Neural cell (in vitro differentiated cells): ENCODE data around the gene TTLL1. TPM values are rescaled to one million over a fixed set of nuclear protein-coding genes. Genes with fewer than 3 reads are reported as not detected.

ENCODE experiments used
- H2AFZ ChIP-seq: fragments of 200-600, 300-800 bp; sonication (generic), shearing (Covaris generic); 2 replicates; pipeline ENCODE4 v1.6.0; 2014; ENCODE audit warnings: low read depth, mild to moderate bottlenecking, antibody characterized with exemption, low read length, moderate library complexity
- H3F3A ChIP-seq: fragments of 200-600 bp; shearing (Covaris generic); 2 replicates; pipeline ENCODE4 v1.6.1; 2016; ENCODE audit warnings: mild to moderate bottlenecking, moderate library complexity, mixed read lengths, antibody characterized with exemption, low read length; ENCODE audit not compliant: insufficient read depth, poor library complexity, severe bottlenecking
- H3K27ac ChIP-seq: fragments of 200-600, 300-800 bp; sonication (generic), shearing (Covaris generic); 2 replicates; pipeline ENCODE4 v1.5.1; 2014; ENCODE audit warnings: mild to moderate bottlenecking, low read length, moderate library complexity
- H3K27me3 ChIP-seq: fragments of 300-800, 200-600 bp; sonication (generic), shearing (Covaris generic); 2 replicates; pipeline ENCODE4 v1.6.0; 2014; ENCODE audit warnings: mild to moderate bottlenecking, low read depth, low read length, moderate library complexity; ENCODE audit not compliant: insufficient read depth
- H3K36me3 ChIP-seq: fragments of 300-800, 200-600 bp; sonication (generic), shearing (Covaris generic); 2 replicates; pipeline ENCODE4 v1.5.1; 2014; ENCODE audit warnings: mild to moderate bottlenecking, antibody characterized with exemption, low read length, moderate library complexity; ENCODE audit not compliant: insufficient read depth
- H3K4me2 ChIP-seq: fragments of 300-800, 200-600 bp; sonication (generic), shearing (Covaris generic); 2 replicates; pipeline ENCODE4 v1.6.0; 2014; ENCODE audit warnings: mild to moderate bottlenecking, low read length
- H3K4me3 ChIP-seq: fragments of 300-800, 200-600 bp; sonication (generic), shearing (Covaris generic); 2 replicates; pipeline ENCODE4 v1.5.1; 2014; ENCODE audit warnings: mild to moderate bottlenecking, low read length, moderate library complexity
- H3K79me2 ChIP-seq: fragments of 200-600 bp; shearing (Covaris generic); replicated peaks from 2 replicates; pipeline ENCODE4 v1.6.0; 2014; ENCODE audit warnings: mild to moderate bottlenecking, low read length, moderate library complexity; ENCODE audit not compliant: insufficient read depth
- H3K9ac ChIP-seq: fragments of 300-800, 200-600 bp; sonication (generic), shearing (Covaris generic); 2 replicates; pipeline ENCODE4 v1.6.1; 2016; ENCODE audit warnings: mild to moderate bottlenecking, low read length, mixed read lengths
- H3K9me2 ChIP-seq: fragments of 200-600 bp; shearing (Covaris generic); 2 replicates; pipeline ENCODE4 v1.6.1; 2016; ENCODE audit warnings: mild to moderate bottlenecking, low read length, mixed read lengths; ENCODE audit not compliant: insufficient read depth
- H3K9me3 ChIP-seq: fragments of 200-600, 300-800 bp; sonication (generic), shearing (Covaris generic); 2 replicates; pipeline ENCODE4 v1.6.1; 2016; ENCODE audit warnings: mild to moderate bottlenecking, mixed run types, low read length, moderate library complexity, mixed read lengths
- H4K20me1 ChIP-seq: fragments of 200-600 bp; shearing (Covaris generic); 2 replicates; pipeline ENCODE4 v1.6.1; 2016; ENCODE audit warnings: mild to moderate bottlenecking, mixed run types; ENCODE audit not compliant: insufficient read depth
- CTCF ChIP-seq: fragments of 450-650 bp; IDR thresholded peaks from 2 replicates; pipeline ENCODE4 v1.5.1; 2014; ENCODE audit warnings: antibody characterized with exemption, mild to moderate bottlenecking, moderate library complexity; ENCODE audit not compliant: poor library complexity, severe bottlenecking
- EP300 ChIP-seq: fragments of 450-650 bp; conservative IDR thresholded peaks from 2 replicates; pipeline ENCODE4 v1.6.1; 2014; ENCODE audit warnings: antibody characterized with exemption, mild to moderate bottlenecking, moderate library complexity; ENCODE audit not compliant: poor library complexity, severe bottlenecking
- EZH2 ChIP-seq: fragments of 200-600, 300-800 bp; shearing (Covaris generic), sonication (generic); IDR thresholded peaks from 2 replicates; pipeline ENCODE4 v1.6.1; 2014; ENCODE audit warnings: antibody characterized with exemption, low read length, borderline replicate concordance, mild to moderate bottlenecking; ENCODE audit not compliant: insufficient read depth, poor library complexity, severe bottlenecking
- MXI1 ChIP-seq: fragments of 450-650 bp; conservative IDR thresholded peaks from 2 replicates; pipeline ENCODE4 v1.6.1; 2014; ENCODE audit warnings: antibody characterized with exemption, mild to moderate bottlenecking; ENCODE audit not compliant: poor library complexity, severe bottlenecking
- POLR2AphosphoS5 ChIP-seq: IDR thresholded peaks from 2 replicates; pipeline ENCODE4 v1.6.1; 2012
- RAD21 ChIP-seq: fragments of 450-650 bp; conservative IDR thresholded peaks from 2 replicates; pipeline ENCODE4 v1.6.1; 2014; ENCODE audit warnings: antibody characterized with exemption, mild to moderate bottlenecking, moderate library complexity
- REST ChIP-seq: IDR thresholded peaks from 2 replicates; pipeline ENCODE4 v1.6.1; 2012; ENCODE audit warnings: borderline replicate concordance
- SMC3 ChIP-seq: fragments of 450-650 bp; conservative IDR thresholded peaks from 2 replicates; pipeline ENCODE4 v1.6.1; 2014; ENCODE audit warnings: antibody characterized with exemption, mild to moderate bottlenecking, moderate library complexity; ENCODE audit not compliant: poor library complexity
- TAF1 ChIP-seq: IDR thresholded peaks from 2 replicates; pipeline ENCODE4 v1.6.1; 2012; ENCODE audit warnings: low read depth
- polyA plus RNA-seq: library from polyadenylated mRNA; depleted of rRNA; stranded (reverse); fragments of >200 nt; gene quantifications from 2 replicates; pipeline ENCODE4 v1.2.3, GENCODE V29; 2014

Gene TTLL1
- polyA plus RNA-seq, 1 donor from 2014 or later = 36.3 TPM

- Histone ChIP-seq H3K4me2 (no peak overlapping the region), H3K9me3 (no peaks in the 10 kb centered on the region), H3K9ac (no peak overlapping the region), H4K20me1 (no peaks in the 10 kb centered on the region), H3K79me2 (no peaks in the 10 kb centered on the region), H3K36me3 (no peaks in the 10 kb centered on the region), H3K4me3 (no peak overlapping the region), H3K9me2 (no peaks in the 10 kb centered on the region), H3K27me3 (no peaks in the 10 kb centered on the region), H2AFZ (no peak overlapping the region), H3F3A (no peaks in the 10 kb centered on the region), H3K27ac (no peak overlapping the region)
- TF ChIP-seq POLR2AphosphoS5 (no peak), EP300 (no peak), SMC3 (peak; percentile 27), MXI1 (no peak), CTCF (peak; percentile 36), REST (no peak), EZH2 (no peak), RAD21 (peak; percentile 21), TAF1 (no peak)
Observed at GRCh38 chr22:43060183-43060582, 29.0 kb downstream of the TTLL1 start.

GRCh38 chr22:43057641-43058040 is 31.6 kb downstream of the TTLL1 start:
- Histone ChIP-seq H3K9me2 (no peaks in the 10 kb centered on the region), H3F3A (no peaks in the 10 kb centered on the region), H3K9me3 (no peaks in the 10 kb centered on the region), H3K27me3 (no peaks in the 10 kb centered on the region), H3K4me2 (no peak overlapping the region), H4K20me1 (no peaks in the 10 kb centered on the region), H3K9ac (no peak overlapping the region), H2AFZ (no peak overlapping the region), H3K36me3 (no peaks in the 10 kb centered on the region), H3K4me3 (no peak overlapping the region), H3K79me2 (no peaks in the 10 kb centered on the region), H3K27ac (no peak overlapping the region)
- TF ChIP-seq POLR2AphosphoS5 (no peak), CTCF (no peak), MXI1 (no peak), RAD21 (no peak), EZH2 (no peak), EP300 (no peak), TAF1 (no peak), REST (no peak), SMC3 (no peak)
